Activated naive CD4-positive, alpha-beta T cell treated with Interleukin-2 at 50 U/mL for 16 hours (primary cell): ENCODE data around the gene ACER1.
"Not testable (repeated sequence)": the region's sequence is repeated elsewhere in the genome, so short reads cannot be mapped to it uniquely, and the experiment has no call there.

ENCODE experiments used
- DNase-seq: peaks from one replicate; pipeline ENCODE4 v3.0.0-alpha.2; 2020

The ACER1 gene

GRCh38 chr19:6355321-6356040 lies 22.1 kb upstream of the ACER1 start:
- not testable (repeated sequence) for DNase-seq

- no peak for DNase-seq
Observed at GRCh38 chr19:6354098-6354674, 20.8 kb upstream of the ACER1 start.

GRCh38 chr19:6352381-6353165 lies 19.2 kb upstream of the ACER1 start:
- no peak for DNase-seq

- DNase-seq: no peak
Observed at GRCh38 chr19:6350688-6351087, 17.3 kb upstream of the ACER1 start.

- not testable (repeated sequence) for DNase-seq
Observed at GRCh38 chr19:6349271-6349670, 15.9 kb upstream of the ACER1 start.

GRCh38 chr19:6343462-6343861 lies 10.1 kb upstream of the ACER1 start:
- no peak for DNase-seq

- no peak for DNase-seq
Observed at GRCh38 chr19:6340493-6341201, 7.2 kb upstream of the ACER1 start.

- DNase-seq: no peak
Observed at GRCh38 chr19:6334490-6335285, 1.3 kb upstream of the ACER1 start.

GRCh38 chr19:6326815-6327214 lies 6.6 kb downstream of the ACER1 start:
- DNase-seq: no peak

GRCh38 chr19:6325614-6326013 lies 7.8 kb downstream of the ACER1 start:
- no peak for DNase-seq

GRCh38 chr19:6324757-6325156 lies 8.7 kb downstream of the ACER1 start:
- DNase-seq: no peak

GRCh38 chr19:6322284-6322683 lies 11.1 kb downstream of the ACER1 start:
- DNase-seq: no peak

GRCh38 chr19:6319376-6319775 lies 14.0 kb downstream of the ACER1 start:
- DNase-seq: no peak

GRCh38 chr19:6318772-6319171 lies 14.6 kb downstream of the ACER1 start:
- no peak for DNase-seq

GRCh38 chr19:6315646-6316045 lies 17.8 kb downstream of the ACER1 start:
- not testable (repeated sequence) for DNase-seq

- no peak for DNase-seq
Observed at GRCh38 chr19:6313398-6313969, 19.9 kb downstream of the ACER1 start.

- no peak for DNase-seq
Observed at GRCh38 chr19:6312018-6312417, 21.4 kb downstream of the ACER1 start.

GRCh38 chr19:6298413-6298812 lies 35.0 kb downstream of the ACER1 start:
- DNase-seq: no peak

- DNase-seq: no peak
Observed at GRCh38 chr19:6297202-6297601, 36.2 kb downstream of the ACER1 start.

GRCh38 chr19:6292006-6292405 lies 41.4 kb downstream of the ACER1 start:
- no peak for DNase-seq

GRCh38 chr19:6288737-6289136 lies 44.7 kb downstream of the ACER1 start:
- DNase-seq: no peak

GRCh38 chr19:6287269-6287885 lies 46.0 kb downstream of the ACER1 start:
- DNase-seq: no peak
